Esophagus squamous epithelium (tissue), 5 donors: Measurements from ENCODE around the gene IQCF2. TPM values are rescaled to one million over a fixed set of nuclear protein-coding genes. Genes with fewer than 3 reads are reported as not detected.
A peak's percentile ranks its signal among the peaks of the same experiment; 100 is the strongest.

Source experiments
- DNase-seq: peaks from one replicate; lab custom pipeline; 2025; lab: John Stamatoyannopoulos, UW
- H3K27ac ChIP-seq, 4 donors: fragments of 200-600 bp; sonication (generic); one replicate each; pipeline ENCODE4 v1.5.1; 2016 to 2019; ENCODE audit warnings: mild to moderate bottlenecking in 1 of 4
- H3K27me3 ChIP-seq, 4 donors: fragments of 200-600 bp; sonication (generic); 1 replicate in 3 of 4; 2 replicates in 1 of 4; pipeline versions ENCODE4 v1.5.1 to v1.6.0; 2017 to 2021; ENCODE audit warnings: antibody characterized with exemption in 1 of 4
- H3K36me3 ChIP-seq, 3 donors: fragments of 200-600 bp; sonication (generic); one replicate each; pipeline ENCODE4 v1.5.1; 2016 to 2019
- H3K4me1 ChIP-seq, 3 donors: fragments of 200-600 bp; sonication (generic); one replicate each; pipeline ENCODE4 v1.5.1; 2017 to 2019
- H3K4me3 ChIP-seq, 4 donors: fragments of 200-600 bp; sonication (generic); 1 replicate in 3 of 4; 2 replicates in 1 of 4; pipeline ENCODE4 v1.5.1; 2016 to 2019; ENCODE audit warnings: mild to moderate bottlenecking in 2 of 4, moderate library complexity in 1 of 4
- H3K9me3 ChIP-seq, 3 donors: fragments of 200-600 bp; sonication (generic); one replicate each; pipeline ENCODE4 v1.5.1; 2016 to 2019
- CTCF ChIP-seq, 6 experiments: fragments of 450-650 bp in 4 of 6; fragments of 200-600 bp in 2 of 6; sonication (generic) in 2 of 6; IDR thresholded peaks; one replicate each; pipeline ENCODE4 v1.5.1; 2016 to 2019; ENCODE audit warnings: antibody characterized with exemption in 6 of 6, mild to moderate bottlenecking in 4 of 6, moderate library complexity in 4 of 6
- POLR2A ChIP-seq, 4 donors: fragments of 450-650 bp; IDR thresholded peaks; one replicate each; pipeline ENCODE4 v1.6.1; 2017; ENCODE audit warnings: antibody characterized with exemption in 4 of 4, mild to moderate bottlenecking in 4 of 4, moderate library complexity in 3 of 4
- WGBS, 2 donors: methylation state at CpG; one replicate each; pipeline ENCODE4 v1.1.5; 2018; 5-methylcytosine and 5-hydroxymethylcytosine counted together
- intact Hi-C: fragments of 100-400 bp; cut with DNase I; formaldehyde crosslinking; loops from one replicate; pipeline ENCODE4 v1.15.0; 2022
- total RNA-seq, 4 donors: library from RNA; depleted of rRNA; stranded (reverse); fragments of >200 nt; gene quantifications; one replicate each; pipeline ENCODE4 v1.1.0, GENCODE V29; 2016
- donor health status: DM: yes; HTN: yes; CAD: no.

Gene IQCF2
- total RNA-seq, 4 donors from 2014 or later, result not detected

- no peak for DNase-seq
- intact Hi-C loops, result no loop called here
- Histone ChIP-seq H3K27ac (no peak overlapping the region), H3K4me3 (no peak overlapping the region), H3K27me3 (peaks cover 0 to 49% (median 0%) of the 10 kb centered on the region in 4 donors), H3K9me3 (no peaks in the 10 kb centered on the region), H3K36me3 (no peaks in the 10 kb centered on the region), H3K4me1 (no peaks in the 10 kb centered on the region)
- TF ChIP-seq POLR2A (IDR thresholded peaks at IDR 0.05) (no peak), CTCF (IDR thresholded peaks at IDR 0.05) (no peak)
- WGBS, 2 donors, result 81 to 89% methylated on average over 2 of the region's 2 CpGs
These were observed 44.0 kb upstream of the IQCF2 start for GRCh38 chr3:51817375-51817774.

- Histone ChIP-seq H3K4me1 (no peaks in the 10 kb centered on the region), H3K27me3 (peaks cover 0 to 58% (median 0%) of the 10 kb centered on the region in 4 donors), H3K9me3 (no peaks in the 10 kb centered on the region), H3K4me3 (no peak overlapping the region), H3K27ac (no peak overlapping the region), H3K36me3 (no peaks in the 10 kb centered on the region)
- intact Hi-C loops, result no loop called here
- no peak for DNase-seq
- WGBS, 2 donors, result 79 to 81% methylated on average over 10 to 15 of the region's 15 CpGs
- TF ChIP-seq CTCF (IDR thresholded peaks at IDR 0.05) (no peak), POLR2A (IDR thresholded peaks at IDR 0.05) (no peak)
These were observed 42.3 kb upstream of the IQCF2 start for GRCh38 chr3:51819151-51819550.

GRCh38 chr3:51819709-51820406, 41.6 kb upstream of the IQCF2 start:
- DNase-seq, result no peak
- no peaks in the 10 kb centered on the region for H3K4me1 ChIP-seq
- H3K27me3 ChIP-seq, result peaks cover 0 to 53% (median 0%) of the 10 kb centered on the region in 4 donors
- 50 to 54% methylated on average over 10 to 12 of the region's 12 CpGs for WGBS, 2 donors
- intact Hi-C loops, result no loop called here
- TF ChIP-seq CTCF (IDR thresholded peaks at IDR 0.05) (peak in 2 of 6 experiments; percentile 16 to 38), POLR2A (IDR thresholded peaks at IDR 0.05) (no peak)
- no peak overlapping the region for H3K27ac ChIP-seq
- no peaks in the 10 kb centered on the region for H3K36me3 ChIP-seq
- H3K4me3 ChIP-seq, result no peak overlapping the region
- no peaks in the 10 kb centered on the region for H3K9me3 ChIP-seq

GRCh38 chr3:51828297-51828696, 33.1 kb upstream of the IQCF2 start:
- peaks cover 0 to 19% (median 0%) of the 10 kb centered on the region in 4 donors for H3K27me3 ChIP-seq
- H3K4me3 ChIP-seq, result no peak overlapping the region
- DNase-seq, result no peak
- intact Hi-C loops, result no loop called here
- WGBS, 2 donors, result 60 to 71% methylated on average over 1 of the region's 1 CpG
- H3K27ac ChIP-seq, result no peak overlapping the region
- no peak for TF ChIP-seq POLR2A (IDR thresholded peaks at IDR 0.05)
- no peak for TF ChIP-seq CTCF (IDR thresholded peaks at IDR 0.05)
- H3K4me1 ChIP-seq, result no peaks in the 10 kb centered on the region
- no peaks in the 10 kb centered on the region for H3K36me3 ChIP-seq
- H3K9me3 ChIP-seq, result peaks cover 0 to 16% (median 13%) of the 10 kb centered on the region in 3 donors

GRCh38 chr3:51830345-51830744, 31.1 kb upstream of the IQCF2 start:
- WGBS, 2 donors, result 80 to 95% methylated on average over 4 to 13 of the region's 13 CpGs
- DNase-seq, result no peak
- H3K4me1 ChIP-seq, result no peaks in the 10 kb centered on the region

More at GRCh38 chr3:51830345-51830744, 31.1 kb upstream of the IQCF2 start:
- Histone ChIP-seq H3K36me3 (no peaks in the 10 kb centered on the region), H3K27me3 (peaks cover 0 to 14% (median 0%) of the 10 kb centered on the region in 4 donors), H3K4me3 (no peak overlapping the region), H3K9me3 (peaks cover 0 to 16% (median 13%) of the 10 kb centered on the region in 3 donors), H3K27ac (no peak overlapping the region)
- intact Hi-C loops, result no loop called here
- TF ChIP-seq POLR2A (IDR thresholded peaks at IDR 0.05), result no peak
- TF ChIP-seq CTCF (IDR thresholded peaks at IDR 0.05), result no peak
